Lung (tissue), 12 donors: ENCODE results near the gene AGER. TPM values are rescaled to one million over a fixed set of nuclear protein-coding genes. Genes with fewer than 3 reads are reported as not detected.
A peak's percentile ranks its signal among the peaks of the same experiment; 100 is the strongest.

Experiments
- ATAC-seq: fragments of 200-7000 bp; cut with Tn5 transposase; one replicate; pipeline ENCODE4 v1.9.1; 2020; ENCODE audit warnings: moderate number of reproducible peaks; ENCODE audit not compliant: insufficient read depth, low FRiP score
- DNase-seq, 3 donors: peaks; one replicate each; pipeline ENCODE4 v3.0.0-alpha.2; 2013 to 2017
- H3K27ac ChIP-seq, 2 donors: one replicate each; pipeline ENCODE4 v1.5.1; 2013; ENCODE audit warnings: mild to moderate bottlenecking in 2 of 2, moderate library complexity in 2 of 2, control low read depth in 1 of 2, inconsistent platforms in 1 of 2, low read depth in 1 of 2, low read length in 1 of 2
- H3K27me3 ChIP-seq, 3 donors: one replicate each; pipeline ENCODE4 v1.5.1; 2013; ENCODE audit warnings: low read length in 2 of 3; ENCODE audit not compliant: control insufficient read depth in 3 of 3, insufficient read depth in 3 of 3
- H3K36me3 ChIP-seq, 4 donors: one replicate each; pipeline ENCODE4 v1.5.1; 2013; ENCODE audit warnings: low read length in 4 of 4, mild to moderate bottlenecking in 1 of 4, moderate library complexity in 1 of 4; ENCODE audit not compliant: control insufficient read depth in 4 of 4, insufficient read depth in 4 of 4
- H3K4me1 ChIP-seq, 5 donors: one replicate each; pipeline ENCODE4 v1.5.1; 2013; ENCODE audit warnings: low read length in 5 of 5, mild to moderate bottlenecking in 2 of 5, moderate library complexity in 1 of 5; ENCODE audit not compliant: control insufficient read depth in 5 of 5, insufficient read depth in 5 of 5
- H3K4me3 ChIP-seq: one replicate; pipeline ENCODE4 v1.5.1; 2013; ENCODE audit warnings: mild to moderate bottlenecking, control low read depth, moderate library complexity
- H3K9ac ChIP-seq, 2 donors: one replicate each; pipeline ENCODE4 v1.5.1; 2013; ENCODE audit warnings: low read length in 2 of 2, control low read depth in 1 of 2; ENCODE audit not compliant: insufficient read depth in 1 of 2
- H3K9me3 ChIP-seq, 4 donors: one replicate each; pipeline ENCODE4 v1.5.1; 2013; ENCODE audit warnings: low read length in 3 of 4, mild to moderate bottlenecking in 1 of 4, moderate library complexity in 1 of 4; ENCODE audit not compliant: control insufficient read depth in 4 of 4, insufficient read depth in 3 of 4
- WGBS, 2 donors: extraction: QIAGEN DNeasy Blood & Tissue Kit; methylation state at CpG; one replicate each; pipeline ENCODE4 v1.1.7; 2013; 5-methylcytosine and 5-hydroxymethylcytosine counted together
- polyA plus RNA-seq, 2 donors: library from polyadenylated mRNA; stranded (reverse); fragments of 200-250 nt; gene quantifications; one replicate each; pipeline ENCODE4 v1.2.1, GENCODE V29; 2013
- total RNA-seq, 2 donors: library from RNA; depleted of rRNA in 1 of 2; stranded (reverse); fragments of >200 nt in 1 of 2; gene quantifications; one replicate each; pipeline ENCODE4 v1.2.1, GENCODE V29; 2014 to 2021
- TF ChIP-seq, protein P1 (sequence below): IDR thresholded peaks from 2 replicates; pipeline ENCODE4 v1.5.1; 2012; ENCODE audit warnings: mild to moderate bottlenecking; ENCODE audit errors: control extremely low read depth, extremely low read depth
- donor health status: control.
- donor health status: control.
- donor health status: Bipolar disorder and iron deficiency.
- donor health status: healthy.
- donor health status: DM: yes; HTN: yes; CAD: no.

Gene AGER
- total and polyA plus RNA-seq, 4 donors, result 178 to 1,487 (median 347) TPM

DNA sequence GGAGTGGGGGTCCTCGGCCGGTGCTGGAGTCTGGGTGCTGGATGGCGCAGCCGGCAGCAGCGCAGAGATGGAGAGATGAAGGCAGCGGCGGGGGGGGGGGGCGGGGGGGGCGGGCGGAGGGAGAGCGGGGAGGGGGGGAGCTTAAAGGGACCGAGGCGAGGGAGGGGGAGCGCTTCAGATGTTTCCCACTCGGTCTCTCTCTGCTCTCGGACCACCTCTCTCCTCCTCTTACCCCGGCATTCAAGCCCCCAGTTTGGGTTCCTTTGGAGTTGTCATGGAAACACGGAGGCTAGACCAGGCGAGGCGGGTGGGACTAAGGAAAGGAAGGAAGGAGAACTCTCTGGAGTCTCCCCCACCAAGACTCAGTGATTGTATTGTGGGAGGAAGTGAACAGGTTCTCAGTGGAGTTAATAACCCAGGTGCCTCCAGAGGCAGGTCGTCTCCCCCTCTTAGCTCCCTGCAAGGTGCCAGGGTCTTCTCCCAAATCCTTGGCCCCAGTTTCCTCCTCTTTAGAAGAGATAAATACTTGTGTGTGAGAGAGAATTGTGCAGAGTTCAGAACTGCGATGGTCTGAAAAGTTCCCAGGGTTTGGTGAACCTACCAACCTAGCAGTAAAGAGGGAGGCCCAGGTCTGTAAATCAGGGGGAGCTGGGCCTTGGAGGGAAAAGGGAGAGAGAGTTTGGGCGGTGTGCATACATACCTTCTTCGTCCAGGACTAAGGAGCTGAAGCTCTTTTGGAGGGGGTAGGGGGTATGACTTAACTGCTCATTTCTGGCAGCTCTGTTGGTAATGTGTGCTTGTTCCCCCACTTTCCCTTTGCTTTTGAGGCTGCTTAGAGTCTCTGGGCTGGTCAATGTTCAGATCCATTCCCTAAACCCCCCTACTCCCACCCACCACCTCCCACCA lies 31.9 kb downstream of the AGER start, which contains the start of gene PRRT1:
TSS of gene PRRT1 (minus strand) at position 77 of the 906 bp plus-strand sequence. CDS start 112 bp downstream, outside the sequence.
- TF ChIP-seq, protein P1, sequence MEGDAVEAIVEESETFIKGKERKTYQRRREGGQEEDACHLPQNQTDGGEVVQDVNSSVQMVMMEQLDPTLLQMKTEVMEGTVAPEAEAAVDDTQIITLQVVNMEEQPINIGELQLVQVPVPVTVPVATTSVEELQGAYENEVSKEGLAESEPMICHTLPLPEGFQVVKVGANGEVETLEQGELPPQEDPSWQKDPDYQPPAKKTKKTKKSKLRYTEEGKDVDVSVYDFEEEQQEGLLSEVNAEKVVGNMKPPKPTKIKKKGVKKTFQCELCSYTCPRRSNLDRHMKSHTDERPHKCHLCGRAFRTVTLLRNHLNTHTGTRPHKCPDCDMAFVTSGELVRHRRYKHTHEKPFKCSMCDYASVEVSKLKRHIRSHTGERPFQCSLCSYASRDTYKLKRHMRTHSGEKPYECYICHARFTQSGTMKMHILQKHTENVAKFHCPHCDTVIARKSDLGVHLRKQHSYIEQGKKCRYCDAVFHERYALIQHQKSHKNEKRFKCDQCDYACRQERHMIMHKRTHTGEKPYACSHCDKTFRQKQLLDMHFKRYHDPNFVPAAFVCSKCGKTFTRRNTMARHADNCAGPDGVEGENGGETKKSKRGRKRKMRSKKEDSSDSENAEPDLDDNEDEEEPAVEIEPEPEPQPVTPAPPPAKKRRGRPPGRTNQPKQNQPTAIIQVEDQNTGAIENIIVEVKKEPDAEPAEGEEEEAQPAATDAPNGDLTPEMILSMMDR, result no peak
- ATAC-seq (no peak), DNase-seq (peak; percentile 30 to 44 (median 34))
- H3K27me3 ChIP-seq, result peaks cover 0 to 51% (median 38%) of the 10 kb centered on the region in 3 donors
- H3K4me3 ChIP-seq, result no peak within 1 kb of the TSS
- H3K9ac ChIP-seq, result peak within 1 kb of the TSS in 1 of 2 donors; percentile 79
- H3K9me3 ChIP-seq, result peaks cover 0 to 2% (median 0%) of the 10 kb centered on the region in 4 donors
- H3K27ac ChIP-seq, result peak within 1 kb of the TSS in 1 of 2 donors; percentile 21
- H3K4me1 ChIP-seq, result peaks cover 2 to 37% (median 17%) of the 10 kb centered on the region in 5 donors
- peaks cover 0 to 12% (median 0%) of the 10 kb centered on the region in 4 donors for H3K36me3 ChIP-seq
- WGBS, 2 donors, result 16 to 25% methylated on average over 13 to 19 of the region's 24 CpGs

DNA sequence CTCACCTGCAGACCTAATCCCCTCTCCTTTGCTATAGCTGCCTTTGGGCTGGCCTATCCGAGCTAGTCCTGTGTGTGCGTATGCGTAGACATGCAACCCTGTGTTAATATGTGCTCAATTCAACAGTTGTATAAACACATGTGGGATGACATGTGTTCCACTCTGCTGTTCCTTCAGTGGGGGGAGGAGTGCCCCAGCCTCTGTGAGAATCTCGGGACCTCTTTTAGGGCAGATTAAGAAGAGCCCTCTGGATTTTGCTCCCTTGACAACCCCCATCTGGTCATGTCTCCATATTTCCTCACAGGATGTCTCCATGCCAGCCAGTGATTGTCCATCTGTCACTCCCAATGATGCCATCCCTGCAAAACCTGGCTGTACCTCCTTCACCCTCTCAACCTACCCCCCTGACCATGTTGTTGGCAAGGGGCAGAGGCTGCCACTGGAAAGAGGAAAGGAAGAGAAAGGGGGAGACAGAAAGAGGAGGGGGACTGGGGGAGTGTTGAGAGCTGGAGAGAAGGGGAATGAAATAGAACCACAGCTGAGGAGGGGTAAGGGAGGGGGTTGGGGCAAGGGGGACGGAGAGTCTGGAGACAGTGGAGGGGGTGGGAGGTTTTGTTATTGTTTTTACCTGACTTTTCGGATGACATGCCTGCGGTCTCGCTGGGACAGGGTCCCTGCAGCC lies 32.7 kb downstream of the AGER start:
- DNase-seq (peak in 1 of 3 donors; percentile 32), ATAC-seq (no peak)
- Histone ChIP-seq H3K27ac (no peak overlapping the region), H3K9ac (no peak overlapping the region), H3K4me3 (no peak overlapping the region), H3K4me1 (peaks cover 2 to 37% (median 17%) of the 10 kb centered on the region in 5 donors), H3K27me3 (peaks cover 0 to 56% (median 42%) of the 10 kb centered on the region in 3 donors), H3K9me3 (peaks cover 0 to 2% (median 0%) of the 10 kb centered on the region in 4 donors), H3K36me3 (peaks cover 0 to 7% (median 0%) of the 10 kb centered on the region in 4 donors)
- TF ChIP-seq, protein P1, result no peak
- WGBS, 2 donors, result 39 to 40% methylated on average over 8 of the region's 8 CpGs

DNA sequence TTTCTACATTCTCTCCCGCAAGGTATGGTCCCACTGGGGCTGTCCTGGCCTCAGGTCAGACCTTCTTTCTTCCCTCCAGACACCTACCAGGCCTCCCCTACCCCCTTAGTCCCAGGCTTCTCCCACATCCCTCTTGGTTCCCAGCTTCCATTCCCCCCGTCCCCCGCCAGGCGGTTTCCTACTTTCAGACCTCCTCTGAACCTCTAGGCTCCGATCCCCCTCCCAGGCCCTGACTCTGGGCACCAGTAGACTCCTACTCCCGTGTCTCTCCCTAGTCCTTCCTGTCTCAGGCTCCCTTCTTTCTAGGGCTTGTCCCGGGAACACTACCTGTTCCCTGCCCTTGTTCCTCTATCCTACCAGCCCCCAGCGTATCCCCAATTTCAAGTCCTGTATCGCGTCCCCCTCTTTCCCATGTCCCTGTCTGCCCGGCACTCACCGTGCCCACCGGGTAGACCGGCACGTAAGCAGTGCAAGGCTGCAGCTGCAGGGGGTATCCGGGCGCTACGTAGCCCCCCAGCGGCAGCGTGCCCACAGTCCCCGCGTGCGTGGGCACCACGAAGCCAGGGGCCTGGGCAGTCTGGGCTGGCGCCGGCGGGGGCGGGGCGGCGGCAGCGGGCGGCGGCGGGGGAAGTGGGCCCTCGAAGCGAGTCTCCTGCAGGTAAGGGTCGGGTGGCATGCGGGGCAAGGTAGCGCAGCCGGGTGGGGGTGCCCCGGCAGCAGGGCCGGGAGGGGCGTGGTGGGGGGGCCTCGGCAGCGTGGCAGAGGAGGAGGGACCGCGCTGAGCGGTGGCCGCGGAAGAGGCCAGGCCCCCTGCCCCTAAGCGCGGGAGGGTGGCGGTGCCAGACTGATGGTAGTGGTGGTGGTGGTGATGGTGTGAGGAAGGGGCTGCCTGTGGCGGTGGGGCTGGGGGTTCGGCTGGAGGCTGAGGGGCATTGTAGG lies 33.9 kb downstream of the AGER start:
- 45 to 46% methylated on average over 41 to 55 of the region's 55 CpGs for WGBS, 2 donors
- no peak overlapping the region for H3K4me3 ChIP-seq
- DNase-seq, result no peak

More for the DNA sequence above, 33.9 kb downstream of the AGER start:
- peaks cover 0 to 59% (median 42%) of the 10 kb centered on the region in 3 donors for H3K27me3 ChIP-seq
- H3K36me3 ChIP-seq, result peaks cover 0 to under 1% (median 0%) of the 10 kb centered on the region in 4 donors
- TF ChIP-seq, protein P1, result no peak
- peaks cover 2 to 32% (median 14%) of the 10 kb centered on the region in 5 donors for H3K4me1 ChIP-seq
- H3K9me3 ChIP-seq, result peaks cover 0 to 2% (median 0%) of the 10 kb centered on the region in 4 donors
- H3K9ac ChIP-seq, result no peak overlapping the region
- no peak overlapping the region for H3K27ac ChIP-seq
- ATAC-seq, result no peak
